Astrocyte (in vitro differentiated cells and primary cell): ENCODE measurements around the gene KRT4. TPM values are rescaled to one million over a fixed set of nuclear protein-coding genes. Genes with fewer than 3 reads are reported as not detected.

Experiments used
- DNase-seq: peaks from one replicate; pipeline ENCODE4 v3.0.0-alpha.2; 2010; ENCODE audit warnings: low read depth
- FAIRE-seq: peaks from 2 replicates; lab custom pipeline; 2011; peaks lifted over from hg19 to GRCh38; lab: Jason Lieb, UNC
- H2AFZ ChIP-seq: 2 replicates; pipeline ENCODE4 v1.6.0; 2012; ENCODE audit warnings: low read depth, low read length, inconsistent platforms
- H3K27ac ChIP-seq: 2 replicates; pipeline ENCODE4 v1.5.1; 2011; ENCODE audit warnings: low read depth, low read length, inconsistent platforms
- H3K27me3 ChIP-seq: 2 replicates; pipeline ENCODE4 v1.6.0; 2011; ENCODE audit warnings: low read length, inconsistent platforms; ENCODE audit not compliant: insufficient read depth
- H3K36me3 ChIP-seq: 2 replicates; pipeline ENCODE4 v1.5.1; 2011; ENCODE audit warnings: low read length, inconsistent platforms; ENCODE audit not compliant: insufficient read depth
- H3K4me1 ChIP-seq: 2 replicates; pipeline ENCODE4 v1.5.1; 2011; ENCODE audit warnings: low read length, inconsistent platforms; ENCODE audit not compliant: insufficient read depth
- H3K4me2 ChIP-seq: 2 replicates; pipeline ENCODE4 v1.6.0; 2012; ENCODE audit warnings: low read length, inconsistent platforms
- H3K4me3 ChIP-seq: 2 replicates; pipeline ENCODE4 v1.5.1; 2011; ENCODE audit warnings: low read depth, mild to moderate bottlenecking, low read length, inconsistent platforms; ENCODE audit not compliant: insufficient read depth
- H3K79me2 ChIP-seq: 2 replicates; pipeline ENCODE4 v1.6.0; 2012; ENCODE audit warnings: mild to moderate bottlenecking, low read length, inconsistent platforms; ENCODE audit not compliant: insufficient read depth
- H3K9ac ChIP-seq: 2 replicates; pipeline ENCODE4 v1.6.0; 2012; ENCODE audit warnings: mild to moderate bottlenecking, low read length, inconsistent platforms
- H3K9me3 ChIP-seq: 2 replicates; pipeline ENCODE4 v1.5.1; 2012; ENCODE audit warnings: low read depth, mild to moderate bottlenecking, low read length, inconsistent platforms; ENCODE audit not compliant: insufficient read depth
- H4K20me1 ChIP-seq: 2 replicates; pipeline ENCODE4 v1.6.0; 2012; ENCODE audit warnings: low read length, inconsistent platforms; ENCODE audit not compliant: insufficient read depth
- H3K27ac Mint-ChIP-seq: one replicate; pipeline ENCODE4 v1.8.0; 2021; ENCODE audit warnings: mild to moderate bottlenecking, mixed read lengths; ENCODE audit not compliant: unreplicated experiment
- H3K27me3 Mint-ChIP-seq: one replicate; pipeline ENCODE4 v1.8.0; 2021; ENCODE audit warnings: low read depth, mixed read lengths; ENCODE audit not compliant: unreplicated experiment
- H3K36me3 Mint-ChIP-seq: one replicate; pipeline ENCODE4 v1.8.0; 2021; ENCODE audit warnings: low read depth, mixed read lengths; ENCODE audit not compliant: unreplicated experiment
- H3K4me1 Mint-ChIP-seq: one replicate; pipeline ENCODE4 v1.8.0; 2021; ENCODE audit warnings: low read depth, mixed read lengths; ENCODE audit not compliant: unreplicated experiment
- H3K4me3 Mint-ChIP-seq: one replicate; pipeline ENCODE4 v1.8.0; 2021; ENCODE audit warnings: mild to moderate bottlenecking, moderate library complexity, mixed read lengths; ENCODE audit not compliant: unreplicated experiment
- H3K9me3 Mint-ChIP-seq: one replicate; pipeline ENCODE4 v1.8.0; 2021; ENCODE audit warnings: mild to moderate bottlenecking, mixed read lengths; ENCODE audit not compliant: unreplicated experiment
- CTCF ChIP-seq: IDR thresholded peaks from 2 replicates; pipeline ENCODE4 v1.5.1; 2011; ENCODE audit warnings: low read depth, mild to moderate bottlenecking, inconsistent platforms, low read length, moderate library complexity; ENCODE audit not compliant: insufficient read depth
- EZH2 ChIP-seq: IDR thresholded peaks from 2 replicates; pipeline ENCODE4 v1.6.1; 2012; ENCODE audit warnings: mild to moderate bottlenecking, low read length, inconsistent platforms; ENCODE audit not compliant: insufficient read depth
- total RNA-seq: library from RNA; stranded (reverse); gene quantifications from 2 replicates; pipeline ENCODE4 v1.2.1, GENCODE V29; 2021

KRT4 gene
- total RNA-seq, 1 donor from 2014 or later: not detected

GRCh38 chr12:52799505-52800211 lies 14.3 kb downstream of the KRT4 start:
- no peak overlapping the region for H3K4me3 Mint-ChIP-seq
- H4K20me1 ChIP-seq: no peaks in the 10 kb centered on the region
- FAIRE-seq (no peak), DNase-seq (no peak)
- H3K9me3 ChIP-seq: no peaks in the 10 kb centered on the region
- no peak overlapping the region for H3K27ac ChIP-seq
- H3K4me1 ChIP-seq: peaks cover 12% of the 10 kb centered on the region
- H3K27me3 ChIP-seq: peaks cover 9% of the 10 kb centered on the region
- no peaks in the 10 kb centered on the region for H3K36me3 Mint-ChIP-seq
- no peaks in the 10 kb centered on the region for H3K36me3 ChIP-seq
- H3K27me3 Mint-ChIP-seq: peaks cover 29% of the 10 kb centered on the region
- no peaks in the 10 kb centered on the region for H3K79me2 ChIP-seq
- no peak overlapping the region for H3K4me3 ChIP-seq
- no peak overlapping the region for H3K4me2 ChIP-seq
- H3K9ac ChIP-seq: no peak overlapping the region
- H2AFZ ChIP-seq: no peak overlapping the region
- no peak overlapping the region for H3K27ac Mint-ChIP-seq
- H3K9me3 Mint-ChIP-seq: peaks cover 4% of the 10 kb centered on the region
- peaks cover 17% of the 10 kb centered on the region for H3K4me1 Mint-ChIP-seq
- TF ChIP-seq CTCF (no peak), EZH2 (no peak)

GRCh38 chr12:52798671-52799504 lies 15.0 kb downstream of the KRT4 start:
- peaks cover 9% of the 10 kb centered on the region for H3K27me3 ChIP-seq
- H3K4me3 ChIP-seq: no peak overlapping the region
- H3K36me3 ChIP-seq: no peaks in the 10 kb centered on the region
- no peaks in the 10 kb centered on the region for H4K20me1 ChIP-seq
- peaks cover 14% of the 10 kb centered on the region for H3K4me1 ChIP-seq
- Mint-ChIP-seq H3K27me3 (peaks cover 30% of the 10 kb centered on the region), H3K27ac (peak overlapping the region; percentile 7), H3K4me3 (peak overlapping the region; percentile 23), H3K9me3 (peaks cover 4% of the 10 kb centered on the region), H3K4me1 (peaks cover 23% of the 10 kb centered on the region), H3K36me3 (no peaks in the 10 kb centered on the region)
- DNase-seq: peak; percentile 49
- FAIRE-seq: no peak
- no peaks in the 10 kb centered on the region for H3K9me3 ChIP-seq
- no peak overlapping the region for H3K27ac ChIP-seq
- no peak overlapping the region for H3K4me2 ChIP-seq
- H2AFZ ChIP-seq: no peak overlapping the region
- TF ChIP-seq CTCF (no peak), EZH2 (no peak)
- no peaks in the 10 kb centered on the region for H3K79me2 ChIP-seq
- no peak overlapping the region for H3K9ac ChIP-seq
